ENCODE measurements around the gene KIAA1549. TPM values are rescaled to one million over a fixed set of nuclear protein-coding genes. Genes with fewer than 3 reads are reported as not detected.

KIAA1549 gene
- total RNA-seq, 1 experiment from 2014 or later, result 26.6 TPM

DNA sequence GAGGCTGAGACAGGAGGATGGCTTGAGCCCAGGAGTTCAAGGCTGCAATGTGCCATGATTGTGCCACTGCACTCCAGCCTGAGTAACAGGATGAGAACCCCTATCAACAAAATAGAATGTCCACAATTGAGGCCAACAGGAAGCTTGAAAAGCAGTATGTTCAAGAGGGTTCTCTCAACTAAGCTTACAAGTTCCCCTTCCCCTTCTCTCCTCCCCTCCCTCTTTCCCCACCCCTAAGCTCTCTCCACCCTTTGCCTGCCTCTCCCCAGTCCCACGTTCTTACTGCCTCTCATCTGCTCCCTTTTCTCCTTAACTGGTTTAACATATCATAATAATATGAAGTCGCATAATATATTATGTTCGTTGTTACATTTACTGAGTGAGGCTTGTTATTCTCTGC, 35.4 kb downstream of the KIAA1549 start:
- H3K27me3 ChIP-seq (ENCODE audit: insufficient read depth, low read depth), result no peaks in the 10 kb centered on the region
- DNase-seq, result no peak
- no peaks in the 10 kb centered on the region for H3F3A ChIP-seq (ENCODE audit: insufficient read depth, low read depth)
- BruUV-seq (replicated peaks), result no TSS peak
- H3K4me2 ChIP-seq, result no peak overlapping the region
- no peaks in the 10 kb centered on the region for H3K9me2 ChIP-seq (ENCODE audit: insufficient read depth)
- intact Hi-C loops (cut with micrococcal nuclease; ENCODE audit: unreplicated experiment), result no loop called here
- no peaks in the 10 kb centered on the region for H3K9me3 ChIP-seq (ENCODE audit: insufficient read depth, low read depth)
- H3K4me1 ChIP-seq (replicated peaks; ENCODE audit: insufficient read depth), result no peaks in the 10 kb centered on the region
- no peak overlapping the region for H2AFZ ChIP-seq
- peaks cover 4% of the 10 kb centered on the region for H4K20me1 ChIP-seq (ENCODE audit: insufficient read depth)
- no peak overlapping the region for H3K4me3 ChIP-seq
- CTCF ChIA-PET, result no interaction called here
- H3K79me2 ChIP-seq (ENCODE audit: low read depth), result no peaks in the 10 kb centered on the region; the same call in 1 of the 2 replicates
- POLR2A ChIA-PET (ENCODE audit: unreplicated experiment), result no interaction called here
- no peak for TF ChIP-seq EZH2 (IDR thresholded peaks at IDR 0.05; ENCODE audit: low read depth)
- TF ChIP-seq, protein P1, sequence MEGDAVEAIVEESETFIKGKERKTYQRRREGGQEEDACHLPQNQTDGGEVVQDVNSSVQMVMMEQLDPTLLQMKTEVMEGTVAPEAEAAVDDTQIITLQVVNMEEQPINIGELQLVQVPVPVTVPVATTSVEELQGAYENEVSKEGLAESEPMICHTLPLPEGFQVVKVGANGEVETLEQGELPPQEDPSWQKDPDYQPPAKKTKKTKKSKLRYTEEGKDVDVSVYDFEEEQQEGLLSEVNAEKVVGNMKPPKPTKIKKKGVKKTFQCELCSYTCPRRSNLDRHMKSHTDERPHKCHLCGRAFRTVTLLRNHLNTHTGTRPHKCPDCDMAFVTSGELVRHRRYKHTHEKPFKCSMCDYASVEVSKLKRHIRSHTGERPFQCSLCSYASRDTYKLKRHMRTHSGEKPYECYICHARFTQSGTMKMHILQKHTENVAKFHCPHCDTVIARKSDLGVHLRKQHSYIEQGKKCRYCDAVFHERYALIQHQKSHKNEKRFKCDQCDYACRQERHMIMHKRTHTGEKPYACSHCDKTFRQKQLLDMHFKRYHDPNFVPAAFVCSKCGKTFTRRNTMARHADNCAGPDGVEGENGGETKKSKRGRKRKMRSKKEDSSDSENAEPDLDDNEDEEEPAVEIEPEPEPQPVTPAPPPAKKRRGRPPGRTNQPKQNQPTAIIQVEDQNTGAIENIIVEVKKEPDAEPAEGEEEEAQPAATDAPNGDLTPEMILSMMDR (conservative IDR thresholded peaks at IDR 0.05), result no peak
- H3K36me3 ChIP-seq (ENCODE audit: low read depth), result no peaks in the 10 kb centered on the region
- no peak overlapping the region for H3K27ac ChIP-seq

DNA sequence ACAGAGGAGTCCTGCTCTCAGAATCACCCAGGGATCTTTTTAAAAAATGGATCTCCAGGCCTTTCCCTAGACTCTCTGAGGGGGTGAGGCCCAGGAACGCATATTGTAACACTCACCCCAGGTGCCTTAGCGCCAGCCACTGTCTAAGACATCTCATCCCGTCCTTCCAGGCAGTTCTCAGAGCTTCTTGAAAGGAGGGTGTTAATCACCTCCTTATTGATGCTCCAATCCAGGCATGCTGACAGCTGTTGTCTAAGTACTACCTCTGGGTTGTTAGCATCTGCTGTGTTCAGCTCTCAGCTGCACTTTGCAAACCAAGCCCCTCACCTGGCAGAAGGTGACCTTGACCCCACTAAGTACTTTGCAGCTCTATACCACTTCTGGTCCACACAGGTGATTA, 36.0 kb downstream of the KIAA1549 start:
- no peak overlapping the region for H2AFZ ChIP-seq
- TF ChIP-seq, protein P1 (conservative IDR thresholded peaks at IDR 0.05), result no peak
- TF ChIP-seq EZH2 (IDR thresholded peaks at IDR 0.05; ENCODE audit: low read depth), result no peak
- H3F3A ChIP-seq (ENCODE audit: insufficient read depth, low read depth), result no peaks in the 10 kb centered on the region
- BruUV-seq (replicated peaks), result no TSS peak
- no peak overlapping the region for H3K27ac ChIP-seq
- peaks cover 4% of the 10 kb centered on the region for H4K20me1 ChIP-seq (ENCODE audit: insufficient read depth)
- DNase-seq, result no peak
- no peaks in the 10 kb centered on the region for H3K27me3 ChIP-seq (ENCODE audit: insufficient read depth, low read depth)
- no peaks in the 10 kb centered on the region for H3K4me1 ChIP-seq (replicated peaks; ENCODE audit: insufficient read depth)
- H3K79me2 ChIP-seq (ENCODE audit: low read depth), result no peaks in the 10 kb centered on the region; the same call in 1 of the 2 replicates
- H3K36me3 ChIP-seq (ENCODE audit: low read depth), result no peaks in the 10 kb centered on the region
- no peak overlapping the region for H3K4me2 ChIP-seq
- H3K4me3 ChIP-seq, result no peak overlapping the region
- intact Hi-C loops (cut with micrococcal nuclease; ENCODE audit: unreplicated experiment), result no loop called here
- no peaks in the 10 kb centered on the region for H3K9me3 ChIP-seq (ENCODE audit: insufficient read depth, low read depth)
- ChIA-PET CTCF (no interaction called here), POLR2A (ENCODE audit: unreplicated experiment) (no interaction called here)
- H3K9me2 ChIP-seq (ENCODE audit: insufficient read depth), result no peaks in the 10 kb centered on the region

DNA sequence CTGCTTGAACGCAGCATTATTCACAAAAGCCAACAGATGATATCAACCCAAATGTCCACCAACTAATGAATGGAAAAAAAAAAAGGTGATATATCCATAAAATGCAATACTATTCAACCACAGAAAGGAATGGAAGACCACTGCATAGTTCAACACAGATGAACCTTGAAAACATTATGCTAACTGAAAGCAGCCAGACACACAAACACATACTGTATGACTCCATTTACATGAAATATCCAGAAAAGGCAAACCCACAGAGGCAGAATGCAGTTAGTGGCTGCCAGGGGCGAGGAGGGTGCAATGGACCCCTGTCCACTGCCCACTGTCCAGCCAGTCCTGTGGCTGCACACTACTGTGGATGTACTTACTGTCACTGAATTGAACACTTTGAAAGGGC, 36.6 kb downstream of the KIAA1549 start:
- Histone ChIP-seq H2AFZ (no peak overlapping the region), H3K4me2 (no peak overlapping the region), H3K4me1 (replicated peaks; ENCODE audit: insufficient read depth) (no peaks in the 10 kb centered on the region), H3F3A (ENCODE audit: insufficient read depth, low read depth) (no peaks in the 10 kb centered on the region), H3K79me2 (ENCODE audit: low read depth) (peaks cover under 1% of the 10 kb centered on the region; the same call in 1 of the 2 replicates), H3K27ac (no peak overlapping the region), H4K20me1 (ENCODE audit: insufficient read depth) (peaks cover 4% of the 10 kb centered on the region), H3K9me2 (ENCODE audit: insufficient read depth) (no peaks in the 10 kb centered on the region), H3K4me3 (no peak overlapping the region), H3K36me3 (ENCODE audit: low read depth) (no peaks in the 10 kb centered on the region), H3K27me3 (ENCODE audit: insufficient read depth, low read depth) (no peaks in the 10 kb centered on the region), H3K9me3 (ENCODE audit: insufficient read depth, low read depth) (no peaks in the 10 kb centered on the region)
- ChIA-PET CTCF (no interaction called here), POLR2A (ENCODE audit: unreplicated experiment) (no interaction called here)
- no peak for TF ChIP-seq EZH2 (IDR thresholded peaks at IDR 0.05; ENCODE audit: low read depth)
- TF ChIP-seq, protein P1 (conservative IDR thresholded peaks at IDR 0.05), result no peak
- DNase-seq, result no peak
- intact Hi-C loops (cut with micrococcal nuclease; ENCODE audit: unreplicated experiment), result no loop called here
- BruUV-seq (replicated peaks), result no TSS peak
